ENCODE measurements around the gene ZNF888. TPM values are rescaled to one million over a fixed set of nuclear protein-coding genes. Genes with fewer than 3 reads are reported as not detected.

ZNF888 gene
- total RNA-seq, 1 experiment from 2014 or later = 4.6 TPM

DNA sequence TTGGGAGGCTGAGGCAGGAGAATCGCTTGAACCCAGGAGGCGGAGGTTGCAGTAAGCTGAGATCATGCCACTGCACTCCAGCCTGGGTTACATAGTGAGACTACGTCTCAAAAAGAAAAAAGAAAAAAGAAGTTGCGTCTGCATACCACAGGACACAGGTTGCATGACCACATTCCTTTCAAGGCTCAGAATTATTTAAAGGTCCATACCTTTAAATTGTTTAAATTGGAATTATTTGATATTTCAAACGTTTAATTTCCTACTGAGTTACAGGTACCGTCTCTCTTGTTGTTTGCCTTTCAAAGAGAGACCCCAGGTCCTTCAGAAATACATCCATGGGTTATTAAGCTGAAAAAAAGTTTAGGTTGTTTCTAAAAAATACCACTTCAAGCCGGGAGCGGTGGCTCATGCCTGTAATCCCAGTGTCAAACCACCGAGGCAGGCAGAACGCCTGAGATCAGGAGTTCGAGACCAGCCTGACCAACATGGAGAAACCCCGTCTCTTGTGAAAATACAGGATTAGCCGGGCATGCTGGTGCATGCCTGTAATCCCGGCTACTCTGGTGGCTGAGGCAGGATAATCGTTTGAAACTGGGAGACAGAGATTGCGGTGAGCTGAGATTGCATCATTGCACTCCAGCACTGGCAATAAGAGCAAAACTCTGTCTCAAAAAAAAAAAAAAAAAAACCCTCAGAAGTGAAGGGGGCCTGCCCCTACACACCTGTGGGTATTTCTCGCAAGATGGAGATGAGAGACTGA is 20.8 kb upstream of the ZNF888 start:
- DNase-seq (ENCODE audit: low spot score) = no peak
- H3K36me3 ChIP-seq (ENCODE audit: insufficient read depth, low read length, poor library complexity, severe bottlenecking) = no peaks in the 10 kb centered on the region
- H3K9me3 ChIP-seq (ENCODE audit: low read depth, low read length, poor library complexity, severe bottlenecking) = peaks cover 9% of the 10 kb centered on the region
- no peak overlapping the region for H3K4me3 ChIP-seq (ENCODE audit: low read depth, low read length, poor library complexity, severe bottlenecking)
- CTCF ChIA-PET = no interaction called here
- intact Hi-C loops (cut with micrococcal nuclease; ENCODE audit: unreplicated experiment) = no loop called here
- POLR2A ChIA-PET (ENCODE audit: low non-redundant PET) = no interaction called here
- BruUV-seq (replicated peaks) = no TSS peak
- H3K27ac ChIP-seq (ENCODE audit: low read depth, low read length, poor library complexity, severe bottlenecking) = no peak overlapping the region
- TF ChIP-seq, protein P1, sequence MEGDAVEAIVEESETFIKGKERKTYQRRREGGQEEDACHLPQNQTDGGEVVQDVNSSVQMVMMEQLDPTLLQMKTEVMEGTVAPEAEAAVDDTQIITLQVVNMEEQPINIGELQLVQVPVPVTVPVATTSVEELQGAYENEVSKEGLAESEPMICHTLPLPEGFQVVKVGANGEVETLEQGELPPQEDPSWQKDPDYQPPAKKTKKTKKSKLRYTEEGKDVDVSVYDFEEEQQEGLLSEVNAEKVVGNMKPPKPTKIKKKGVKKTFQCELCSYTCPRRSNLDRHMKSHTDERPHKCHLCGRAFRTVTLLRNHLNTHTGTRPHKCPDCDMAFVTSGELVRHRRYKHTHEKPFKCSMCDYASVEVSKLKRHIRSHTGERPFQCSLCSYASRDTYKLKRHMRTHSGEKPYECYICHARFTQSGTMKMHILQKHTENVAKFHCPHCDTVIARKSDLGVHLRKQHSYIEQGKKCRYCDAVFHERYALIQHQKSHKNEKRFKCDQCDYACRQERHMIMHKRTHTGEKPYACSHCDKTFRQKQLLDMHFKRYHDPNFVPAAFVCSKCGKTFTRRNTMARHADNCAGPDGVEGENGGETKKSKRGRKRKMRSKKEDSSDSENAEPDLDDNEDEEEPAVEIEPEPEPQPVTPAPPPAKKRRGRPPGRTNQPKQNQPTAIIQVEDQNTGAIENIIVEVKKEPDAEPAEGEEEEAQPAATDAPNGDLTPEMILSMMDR (conservative IDR thresholded peaks at IDR 0.05; ENCODE audit: low read depth, low read length) = no peak
- TF ChIP-seq EZH2 (IDR thresholded peaks at IDR 0.05; ENCODE audit: borderline replicate concordance, low read depth, low read length, poor library complexity, severe bottlenecking) = no peak
- no peaks in the 10 kb centered on the region for H3K4me1 ChIP-seq (ENCODE audit: insufficient read depth, low read length, poor library complexity, severe bottlenecking)
- no peaks in the 10 kb centered on the region for H3K27me3 ChIP-seq (replicated peaks; ENCODE audit: insufficient read depth, low read depth, low read length, poor library complexity)

DNA sequence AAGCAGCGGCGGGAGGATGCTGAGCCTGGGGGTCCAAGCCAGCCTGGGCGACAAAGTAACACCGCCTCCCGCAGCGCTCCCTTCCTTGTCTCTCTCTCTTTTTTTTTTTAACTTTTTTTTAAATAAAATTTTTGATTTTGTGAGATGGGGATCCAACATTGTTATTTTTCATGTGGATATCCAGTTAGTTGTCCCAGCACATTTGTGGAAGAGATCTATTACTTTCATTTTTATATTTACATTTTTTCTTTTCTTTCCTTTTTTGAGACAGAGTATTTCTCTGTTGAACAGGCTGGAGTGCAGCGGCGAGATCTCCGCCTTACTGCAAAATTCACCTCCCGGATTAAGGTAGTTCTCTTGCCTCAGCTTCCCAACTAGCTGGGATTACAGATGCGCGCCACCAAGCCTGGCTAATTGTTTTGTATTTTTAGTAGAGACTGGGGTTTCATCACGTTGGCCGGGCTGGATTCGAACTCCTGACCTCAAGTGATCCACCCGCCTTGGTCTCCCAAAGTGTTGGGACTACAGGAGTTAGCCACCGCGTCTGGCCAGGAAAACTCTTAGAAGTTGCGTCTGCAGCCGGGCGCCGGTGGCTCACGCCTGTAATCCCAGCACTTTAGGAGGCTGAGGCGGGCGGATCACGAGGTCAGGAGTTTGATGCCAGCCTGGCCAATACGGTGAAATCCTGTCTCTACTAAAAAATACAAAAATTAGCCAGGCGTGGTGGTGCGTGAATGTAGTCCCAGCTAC is 20.1 kb upstream of the ZNF888 start:
- BruUV-seq (replicated peaks) = no TSS peak
- Histone ChIP-seq H3K27me3 (replicated peaks; ENCODE audit: insufficient read depth, low read depth, low read length, poor library complexity) (no peaks in the 10 kb centered on the region), H3K9me3 (ENCODE audit: low read depth, low read length, poor library complexity, severe bottlenecking) (peaks cover 6% of the 10 kb centered on the region), H3K4me3 (ENCODE audit: low read depth, low read length, poor library complexity, severe bottlenecking) (peak overlapping the region; percentile 63), H3K36me3 (ENCODE audit: insufficient read depth, low read length, poor library complexity, severe bottlenecking) (no peaks in the 10 kb centered on the region), H3K4me1 (ENCODE audit: insufficient read depth, low read length, poor library complexity, severe bottlenecking) (no peaks in the 10 kb centered on the region), H3K27ac (ENCODE audit: low read depth, low read length, poor library complexity, severe bottlenecking) (no peak overlapping the region)
- DNase-seq (ENCODE audit: low spot score) = no peak
- CTCF ChIA-PET = no interaction called here
- intact Hi-C loops (cut with micrococcal nuclease; ENCODE audit: unreplicated experiment) = no loop called here
- TF ChIP-seq, protein P1 (conservative IDR thresholded peaks at IDR 0.05; ENCODE audit: low read depth, low read length) = no peak
- POLR2A ChIA-PET (ENCODE audit: low non-redundant PET) = no interaction called here

DNA sequence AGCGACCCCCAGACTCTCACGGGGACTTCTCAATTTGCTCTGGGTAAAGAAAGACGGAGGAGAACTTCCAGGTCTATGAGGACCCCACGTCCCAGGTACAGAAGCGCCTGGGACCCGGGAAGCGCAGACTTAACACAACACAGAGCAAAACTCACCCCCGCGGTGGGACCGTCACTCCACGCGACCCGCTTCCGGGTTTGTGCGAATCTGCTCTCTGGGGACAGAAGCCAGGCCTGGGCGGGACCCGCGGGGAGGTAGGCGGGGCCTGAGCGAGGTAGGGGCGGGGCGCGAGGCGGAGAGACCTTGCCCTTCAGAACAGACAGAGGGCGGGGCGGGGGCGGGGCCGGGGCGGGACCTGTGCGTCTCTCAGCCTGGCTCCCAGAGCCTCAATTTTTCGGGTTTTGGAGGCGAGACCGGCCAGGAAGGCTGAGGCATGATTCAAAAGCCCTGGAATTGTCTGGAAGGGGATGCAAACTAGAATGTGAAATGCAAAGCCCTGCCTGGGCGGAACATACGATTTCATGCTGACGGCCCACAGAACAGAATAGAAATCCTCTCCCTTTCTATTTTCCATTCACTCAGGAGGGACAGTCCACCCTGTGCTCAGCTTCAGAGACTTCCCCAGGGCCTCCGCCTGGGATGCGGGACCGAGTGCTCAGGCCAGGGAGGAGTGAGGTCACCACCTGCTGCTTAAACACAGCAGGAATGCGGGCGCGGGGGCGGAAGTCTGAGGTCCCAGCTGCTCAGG is 19.3 kb upstream of the ZNF888 start:
- Histone ChIP-seq H3K36me3 (ENCODE audit: insufficient read depth, low read length, poor library complexity, severe bottlenecking) (no peaks in the 10 kb centered on the region), H3K9me3 (ENCODE audit: low read depth, low read length, poor library complexity, severe bottlenecking) (no peaks in the 10 kb centered on the region), H3K27ac (ENCODE audit: low read depth, low read length, poor library complexity, severe bottlenecking) (peak overlapping the region; percentile 67), H3K4me3 (ENCODE audit: low read depth, low read length, poor library complexity, severe bottlenecking) (peak overlapping the region; percentile 63), H3K27me3 (replicated peaks; ENCODE audit: insufficient read depth, low read depth, low read length, poor library complexity) (no peaks in the 10 kb centered on the region), H3K4me1 (ENCODE audit: insufficient read depth, low read length, poor library complexity, severe bottlenecking) (no peaks in the 10 kb centered on the region)
- POLR2A ChIA-PET (ENCODE audit: low non-redundant PET) = no interaction called here
- DNase-seq (ENCODE audit: low spot score) = peak; percentile 91
- no TSS peak for BruUV-seq (replicated peaks)
- TF ChIP-seq EZH2 (IDR thresholded peaks at IDR 0.05; ENCODE audit: borderline replicate concordance, low read depth, low read length, poor library complexity, severe bottlenecking) = no peak
- TF ChIP-seq, protein P1 (conservative IDR thresholded peaks at IDR 0.05; ENCODE audit: low read depth, low read length) = no peak
- CTCF ChIA-PET = no interaction called here
- intact Hi-C loops (cut with micrococcal nuclease; ENCODE audit: unreplicated experiment) = no loop called here

All from A673 (cell line).